ENCODE measurements around the gene AVPR1A.

Gene AVPR1A

GRCh38 chr12:63093711-63094110 is 57.3 kb downstream of the AVPR1A start:
- no peak for DNase-seq (ENCODE audit: low spot score)

GRCh38 chr12:63093084-63093483 is 57.9 kb downstream of the AVPR1A start:
- DNase-seq (ENCODE audit: low spot score) = no peak
